ENCODE results near the gene SMAD1.
"Not testable (repeated sequence)": the region's sequence is repeated elsewhere in the genome, so short reads cannot be mapped to it uniquely, and the experiment has no call there.

The SMAD1 gene

GRCh38 chr4:145564540-145564939 lies 82.9 kb downstream of the SMAD1 start:
- DNase-seq (ENCODE audit: low spot score): no peak

DNA sequence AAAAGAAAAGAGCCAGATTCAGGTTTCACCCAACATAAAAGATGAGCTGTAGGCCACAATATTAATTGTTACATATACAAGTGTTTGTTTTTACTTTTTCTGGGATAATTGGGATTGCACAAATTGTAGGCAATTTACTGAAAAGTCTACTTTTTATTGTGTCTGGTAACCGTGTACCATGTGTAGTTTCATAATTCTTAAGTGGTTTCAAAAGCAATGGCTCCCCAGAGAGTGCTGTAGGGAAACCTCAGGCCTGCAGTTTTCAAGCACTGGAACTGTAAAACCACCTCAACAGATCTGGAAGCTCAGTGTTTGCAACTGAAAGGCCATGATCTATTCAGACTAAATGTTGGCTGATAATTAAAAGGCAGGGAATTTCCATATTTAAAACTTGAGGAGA lies 83.7 kb downstream of the SMAD1 start:
- DNase-seq (ENCODE audit: low spot score): peak; percentile 23

DNA sequence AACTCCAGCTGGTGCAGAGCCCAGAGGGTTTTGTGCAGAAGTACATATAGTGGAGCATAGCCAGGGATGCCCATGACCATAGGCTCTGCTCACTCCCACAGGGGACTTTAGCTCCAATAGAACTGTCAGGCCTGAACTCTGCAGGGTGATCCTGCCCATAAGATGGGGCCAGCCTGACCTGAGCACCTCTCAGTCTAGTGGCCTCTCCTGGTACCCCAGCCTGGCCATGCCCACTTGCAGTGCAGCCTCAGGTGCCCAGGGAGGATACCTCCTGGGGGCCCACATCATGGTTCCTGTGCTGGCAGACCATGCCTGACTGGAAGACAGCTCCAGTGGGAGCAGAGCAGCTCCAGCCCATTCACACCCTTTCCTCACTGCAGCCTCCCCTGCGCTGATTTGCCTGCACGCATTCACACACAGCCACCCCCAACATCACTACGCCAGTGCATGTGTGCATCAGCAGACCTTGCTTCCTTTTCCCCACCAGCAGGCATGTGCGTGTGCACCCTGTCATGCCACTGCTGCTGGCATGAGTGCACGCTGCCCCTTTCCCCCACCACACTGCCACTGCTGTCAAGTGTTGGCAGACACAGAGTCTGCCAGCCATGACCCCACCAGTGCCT lies 84.5 kb downstream of the SMAD1 start:
- no peak for DNase-seq (ENCODE audit: low spot score)

DNA sequence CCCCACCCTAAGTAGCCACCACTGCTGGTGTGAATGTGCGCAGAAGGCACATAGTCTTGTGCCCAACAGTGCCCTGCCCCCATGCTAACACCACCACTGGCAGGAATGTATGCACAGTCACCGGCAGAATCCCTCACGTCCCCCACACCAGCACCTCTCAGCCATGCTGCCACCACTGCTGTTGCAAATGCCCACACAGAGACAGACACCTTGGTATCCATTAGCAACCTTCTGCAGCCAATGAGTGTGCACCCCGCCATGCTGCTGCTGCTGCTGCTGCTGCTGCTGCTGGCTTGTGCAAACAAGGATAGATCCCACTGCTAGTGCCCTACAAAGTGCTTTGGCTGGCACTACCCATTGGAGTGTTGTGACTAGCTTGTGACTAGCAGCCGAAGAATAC lies 85.1 kb downstream of the SMAD1 start:
- DNase-seq (ENCODE audit: low spot score): no peak

DNA sequence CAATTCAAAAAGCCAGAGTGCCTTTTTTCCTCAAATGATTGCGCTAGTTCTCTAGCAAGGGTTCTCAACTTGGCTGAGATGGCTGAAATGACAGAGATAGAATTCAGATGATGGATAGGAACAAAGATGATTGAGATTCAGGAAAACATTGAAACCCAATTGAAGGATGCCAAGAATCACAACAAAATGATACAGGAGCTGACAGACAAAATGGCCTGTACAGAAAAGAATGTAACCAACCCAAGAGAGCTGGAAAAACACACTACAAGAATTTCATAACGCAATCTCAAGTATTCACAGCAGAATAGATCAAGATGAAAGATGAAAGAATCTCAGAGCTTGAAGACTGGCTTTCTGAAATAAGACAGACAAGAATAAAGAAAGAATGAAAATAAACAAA lies 85.9 kb downstream of the SMAD1 start:
- no peak for DNase-seq (ENCODE audit: low spot score)

GRCh38 chr4:145574546-145574945 lies 92.9 kb downstream of the SMAD1 start:
- DNase-seq (ENCODE audit: low spot score): not testable (repeated sequence)

DNA sequence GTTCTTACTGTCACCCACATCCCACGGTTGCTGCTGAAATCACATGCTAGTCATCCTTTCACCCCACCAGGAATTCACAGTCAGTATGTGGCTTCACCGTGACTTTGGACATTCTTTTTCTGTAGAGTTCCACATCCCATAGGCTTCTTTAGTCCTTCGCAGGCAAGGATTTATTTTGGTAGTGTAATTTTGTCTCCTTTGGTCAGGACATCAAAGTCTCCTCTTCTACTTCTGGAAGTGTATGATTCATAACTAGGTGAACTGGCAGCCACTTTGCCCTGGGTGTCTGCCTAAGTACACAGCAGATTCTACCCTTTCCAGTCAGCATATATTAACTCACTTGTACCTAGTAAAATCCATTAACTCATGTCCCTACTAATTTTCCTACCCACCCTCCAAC lies 99.3 kb downstream of the SMAD1 start:
- DNase-seq (ENCODE audit: low spot score): no peak

GRCh38 chr4:145583191-145584055 lies 101.8 kb downstream of the SMAD1 start:
- no peak for DNase-seq (ENCODE audit: low spot score)

- DNase-seq (ENCODE audit: low spot score): no peak
Measured at GRCh38 chr4:145587088-145587754, 105.6 kb downstream of the SMAD1 start.

GRCh38 chr4:145589381-145589780 lies 107.7 kb downstream of the SMAD1 start:
- DNase-seq (ENCODE audit: low spot score): not testable (repeated sequence)

GRCh38 chr4:145589916-145590702 lies 108.5 kb downstream of the SMAD1 start:
- DNase-seq (ENCODE audit: low spot score): no peak

DNA sequence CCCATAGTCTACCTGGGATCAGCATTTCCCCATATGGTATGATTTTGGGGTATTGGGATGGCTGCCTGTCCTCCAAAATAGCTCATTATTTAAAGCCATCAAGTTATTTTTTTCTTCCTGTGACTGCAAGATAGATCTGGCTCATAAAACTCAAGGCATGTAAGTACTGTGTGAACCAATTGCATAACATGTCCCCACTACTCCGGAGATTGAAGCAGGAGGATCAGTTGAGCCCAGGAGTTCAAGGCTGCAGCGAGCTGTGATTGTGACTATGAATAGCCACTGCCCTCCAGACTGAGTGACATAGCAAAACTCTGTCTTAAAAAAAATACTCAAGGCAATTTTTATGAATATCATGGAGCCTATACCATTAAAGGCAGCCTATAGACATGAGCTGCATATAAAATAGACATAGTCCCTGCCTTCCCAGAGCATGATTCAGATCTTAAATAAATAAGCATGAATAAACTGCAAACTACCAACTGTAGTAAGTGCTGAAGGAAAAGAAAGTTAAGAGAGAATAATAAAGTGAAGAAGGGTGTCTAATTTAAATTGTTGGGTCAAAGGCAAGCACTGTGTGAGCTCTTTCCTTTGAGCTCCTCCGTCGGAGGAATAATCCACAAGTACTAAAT lies 120.6 kb downstream of the SMAD1 start:
- DNase-seq (ENCODE audit: low spot score): no peak

GRCh38 chr4:145605941-145606340 lies 124.3 kb downstream of the SMAD1 start:
- DNase-seq (ENCODE audit: low spot score): no peak
